Chondrocyte (in vitro differentiated cells): ENCODE measurements around the gene OR6C2. TPM values are rescaled to one million over a fixed set of nuclear protein-coding genes. Genes with fewer than 3 reads are reported as not detected.
"Not testable (repeated sequence)": the region's sequence is repeated elsewhere in the genome, so short reads cannot be mapped to it uniquely, and the experiment has no call there.

Experiments used
- DNase-seq: peaks from one replicate; pipeline ENCODE4 v3.0.0; 2021; ENCODE audit warnings: mixed read lengths, low spot score
- H3K27ac Mint-ChIP-seq: one replicate; pipeline ENCODE4 v1.8.0; 2021; ENCODE audit warnings: mild to moderate bottlenecking, moderate library complexity, mixed read lengths; ENCODE audit not compliant: unreplicated experiment
- H3K27me3 Mint-ChIP-seq: 2 replicates; pipeline ENCODE4 v1.8.0; 2021; ENCODE audit warnings: low read depth, mixed read lengths
- H3K36me3 Mint-ChIP-seq: 2 replicates; pipeline ENCODE4 v1.8.0; 2021; ENCODE audit warnings: low read depth, mixed read lengths
- H3K4me1 Mint-ChIP-seq: 2 replicates; pipeline ENCODE4 v1.8.0; 2021; ENCODE audit warnings: low read depth, mild to moderate bottlenecking, mixed read lengths
- H3K4me3 Mint-ChIP-seq: one replicate; pipeline ENCODE4 v1.8.0; 2021; ENCODE audit warnings: mild to moderate bottlenecking, moderate library complexity, mixed read lengths; ENCODE audit not compliant: unreplicated experiment
- H3K9me3 Mint-ChIP-seq: 2 replicates; pipeline ENCODE4 v1.8.0; 2021; ENCODE audit warnings: low read depth, mixed read lengths
- total RNA-seq: library from RNA; stranded (reverse); gene quantifications from 3 replicates; pipeline ENCODE4 v1.2.1, GENCODE V29; 2021
- TF ChIP-seq, protein P1 (sequence below): fragments of 200-600 bp; sonication (generic); IDR thresholded peaks from 2 replicates; pipeline ENCODE4 v1.5.0; 2021; ENCODE audit warnings: antibody characterized with exemption, mild to moderate bottlenecking, moderate library complexity

The OR6C2 gene
- total RNA-seq, 1 donor from 2014 or later: not detected

DNA sequence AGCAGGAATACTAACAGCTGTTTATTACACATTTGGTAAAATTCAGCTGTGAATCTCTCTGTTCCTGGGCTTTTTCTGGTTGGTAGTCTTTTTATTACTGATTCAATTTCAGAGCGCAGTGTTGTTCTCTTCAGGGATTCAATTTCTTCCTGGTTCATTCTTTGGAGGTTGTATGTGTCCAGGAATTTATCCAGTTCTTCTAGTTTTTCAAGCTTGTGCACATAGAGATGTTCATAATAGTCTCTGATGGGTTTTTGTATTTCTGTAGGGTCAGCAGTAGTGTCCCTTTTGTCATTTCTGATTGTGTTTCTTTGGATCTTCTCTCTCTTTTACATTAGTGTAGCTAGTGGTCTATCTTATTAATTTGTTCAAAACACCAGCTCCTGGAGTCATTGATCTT lies 26.9 kb upstream of the OR6C2 start:
- DNase-seq: no peak
- TF ChIP-seq, protein P1, sequence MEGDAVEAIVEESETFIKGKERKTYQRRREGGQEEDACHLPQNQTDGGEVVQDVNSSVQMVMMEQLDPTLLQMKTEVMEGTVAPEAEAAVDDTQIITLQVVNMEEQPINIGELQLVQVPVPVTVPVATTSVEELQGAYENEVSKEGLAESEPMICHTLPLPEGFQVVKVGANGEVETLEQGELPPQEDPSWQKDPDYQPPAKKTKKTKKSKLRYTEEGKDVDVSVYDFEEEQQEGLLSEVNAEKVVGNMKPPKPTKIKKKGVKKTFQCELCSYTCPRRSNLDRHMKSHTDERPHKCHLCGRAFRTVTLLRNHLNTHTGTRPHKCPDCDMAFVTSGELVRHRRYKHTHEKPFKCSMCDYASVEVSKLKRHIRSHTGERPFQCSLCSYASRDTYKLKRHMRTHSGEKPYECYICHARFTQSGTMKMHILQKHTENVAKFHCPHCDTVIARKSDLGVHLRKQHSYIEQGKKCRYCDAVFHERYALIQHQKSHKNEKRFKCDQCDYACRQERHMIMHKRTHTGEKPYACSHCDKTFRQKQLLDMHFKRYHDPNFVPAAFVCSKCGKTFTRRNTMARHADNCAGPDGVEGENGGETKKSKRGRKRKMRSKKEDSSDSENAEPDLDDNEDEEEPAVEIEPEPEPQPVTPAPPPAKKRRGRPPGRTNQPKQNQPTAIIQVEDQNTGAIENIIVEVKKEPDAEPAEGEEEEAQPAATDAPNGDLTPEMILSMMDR: no peak

GRCh38 chr12:55420307-55420962 lies 23.4 kb upstream of the OR6C2 start:
- peaks cover 5% of the 10 kb centered on the region for H3K9me3 Mint-ChIP-seq

More for the DNA sequence above, 26.9 kb upstream of the OR6C2 start:
- H3K27me3 Mint-ChIP-seq: peaks cover 16% of the 10 kb centered on the region
- H3K4me1 Mint-ChIP-seq: no peaks in the 10 kb centered on the region
- no peak overlapping the region for H3K27ac Mint-ChIP-seq
- H3K9me3 Mint-ChIP-seq: peaks cover 6% of the 10 kb centered on the region
- H3K4me3 Mint-ChIP-seq: no peak overlapping the region
- no peaks in the 10 kb centered on the region for H3K36me3 Mint-ChIP-seq

DNA sequence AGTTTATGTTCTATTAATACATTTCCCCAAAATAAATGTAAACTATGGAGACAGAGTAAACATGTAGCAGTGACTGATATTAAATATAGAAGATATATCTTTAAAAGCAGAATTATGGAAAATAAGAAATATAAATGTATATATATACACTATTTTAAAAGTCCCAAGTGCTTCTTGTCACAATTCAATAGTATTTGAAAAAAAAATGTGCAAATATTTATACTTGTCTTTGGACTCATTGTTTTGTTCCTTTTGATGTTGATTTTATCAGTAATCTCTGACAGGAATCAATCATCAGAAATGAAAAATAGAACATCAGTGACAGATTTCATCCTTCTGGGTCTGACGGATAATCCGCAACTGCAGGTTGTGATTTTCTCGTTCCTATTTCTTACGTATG lies 17.9 kb upstream of the OR6C2 start, which contains the start of gene OR6C76:
TSS of gene OR6C76 (plus strand) at position 301 of the 400 bp plus-strand sequence. CDS start at position 301, 0 bp downstream.
- no peaks in the 10 kb centered on the region for H3K36me3 Mint-ChIP-seq
- H3K9me3 Mint-ChIP-seq: no peaks in the 10 kb centered on the region
- H3K27me3 Mint-ChIP-seq: peaks cover 16% of the 10 kb centered on the region
- H3K4me3 Mint-ChIP-seq: no peak within 1 kb of the TSS
- no peaks in the 10 kb centered on the region for H3K4me1 Mint-ChIP-seq
- TF ChIP-seq, protein P1: no peak
- DNase-seq: no peak
- no peak within 1 kb of the TSS for H3K27ac Mint-ChIP-seq

More at GRCh38 chr12:55420307-55420962, 23.4 kb upstream of the OR6C2 start:
- H3K27ac Mint-ChIP-seq: no peak overlapping the region
- no peak overlapping the region for H3K4me3 Mint-ChIP-seq
- no peaks in the 10 kb centered on the region for H3K36me3 Mint-ChIP-seq
- TF ChIP-seq, protein P1: no peak
- no peak for DNase-seq
- peaks cover 20% of the 10 kb centered on the region for H3K27me3 Mint-ChIP-seq
- H3K4me1 Mint-ChIP-seq: no peaks in the 10 kb centered on the region

GRCh38 chr12:55428331-55429243 lies 15.3 kb upstream of the OR6C2 start:
- no peak overlapping the region for H3K27ac Mint-ChIP-seq
- no peaks in the 10 kb centered on the region for H3K9me3 Mint-ChIP-seq
- H3K4me3 Mint-ChIP-seq: no peak overlapping the region
- H3K4me1 Mint-ChIP-seq: no peaks in the 10 kb centered on the region
- TF ChIP-seq, protein P1: no peak
- peaks cover 16% of the 10 kb centered on the region for H3K27me3 Mint-ChIP-seq
- no peak for DNase-seq
- no peaks in the 10 kb centered on the region for H3K36me3 Mint-ChIP-seq

DNA sequence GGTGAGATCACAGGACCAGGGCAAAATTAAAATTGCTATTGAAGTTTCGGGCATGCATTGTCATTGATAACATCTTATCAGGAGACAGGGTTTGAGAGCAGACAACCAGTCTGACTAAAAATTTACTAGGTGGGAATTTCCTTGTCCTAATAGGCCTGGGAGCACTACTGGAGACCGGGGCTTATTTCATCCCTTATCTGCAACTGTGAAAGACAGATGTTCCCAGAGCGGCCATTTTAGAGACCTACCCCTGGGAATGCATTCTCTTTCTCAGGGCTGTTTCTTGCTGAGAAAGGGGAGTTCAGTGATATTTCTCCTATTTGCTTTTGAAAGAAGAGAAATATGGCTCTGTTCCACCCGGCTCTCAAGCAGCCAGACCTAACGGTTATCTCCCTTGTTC lies 2.6 kb upstream of the OR6C2 start:
- peaks cover 20% of the 10 kb centered on the region for H3K9me3 Mint-ChIP-seq
- not testable (repeated sequence) for H3K27me3 Mint-ChIP-seq, H3K36me3 Mint-ChIP-seq, H3K4me1 Mint-ChIP-seq, H3K27ac Mint-ChIP-seq, H3K4me3 Mint-ChIP-seq, DNase-seq
